H1 (cell line): Measurements from ENCODE around the gene ZNF548. TPM values are rescaled to one million over a fixed set of nuclear protein-coding genes. Genes with fewer than 3 reads are reported as not detected.

ENCODE experiments used
- CHD2 ChIP-seq: IDR thresholded peaks from 2 replicates; pipeline ENCODE4 v1.6.1; 2012; ENCODE audit warnings: low read length, improper control_type of control experiment
- E2F6 ChIP-seq: IDR thresholded peaks from 2 replicates; pipeline ENCODE4 v1.6.1; 2012; ENCODE audit warnings: inconsistent platforms
- EGR1 ChIP-seq: IDR thresholded peaks from 2 replicates; pipeline ENCODE4 v1.6.1; 2011; ENCODE audit warnings: low read depth, low read length, borderline replicate concordance
- FOSL1 ChIP-seq: IDR thresholded peaks from 2 replicates; pipeline ENCODE4 v1.6.1; 2011; ENCODE audit warnings: mild to moderate bottlenecking, low read depth, low read length, moderate library complexity; ENCODE audit not compliant: insufficient read depth
- RBBP5 ChIP-seq: IDR thresholded peaks from 2 replicates; pipeline ENCODE4 v1.7.1; 2012; ENCODE audit warnings: low read depth, mild to moderate bottlenecking, inconsistent platforms, low read length, moderate library complexity, borderline replicate concordance
- SIRT6 ChIP-seq: IDR thresholded peaks from one replicate; pipeline ENCODE4 v1.7.1; 2012; ENCODE audit warnings: low read length, inconsistent platforms
- SUZ12 ChIP-seq: fragments of 200-600 bp; sonication (generic); IDR thresholded peaks from 2 replicates; pipeline ENCODE4 v1.6.1; 2012; ENCODE audit warnings: mild to moderate bottlenecking, inconsistent platforms, low read length, moderate library complexity, mixed read lengths
- polyA plus RNA-seq, 7 experiments: library from polyadenylated mRNA; depleted of rRNA in 3 of 7; stranded (reverse) in 5 of 7; unstranded in 2 of 7; fragments of >200 nt in 5 of 7; fragments of 200-250 nt in 2 of 7; gene quantifications; 1 replicate in 5 of 7; 2 replicates in 1 of 7; 4 replicates in 1 of 7; pipeline versions ENCODE4 v1.2.1 to v1.2.3, GENCODE V29; 2011 to 2013; ENCODE audit warnings: missing spikeins in 2 of 7, mixed read lengths in 2 of 7
- total RNA-seq: library from RNA; stranded (reverse); fragmentation: NEBNext Ultra II Directional; extraction: Animal tissue kit (Norgen Biotek cat#: 25700); gene quantifications from 2 replicates; pipeline ENCODE4 v1.2.1, GENCODE V29; 2021

ZNF548 gene
- total and polyA plus RNA-seq, 2 of the 8 experiments (the other 6 are each of a cell fraction or from before 2014, with no cell fraction given) = 7.4 to 9.9 TPM

DNA sequence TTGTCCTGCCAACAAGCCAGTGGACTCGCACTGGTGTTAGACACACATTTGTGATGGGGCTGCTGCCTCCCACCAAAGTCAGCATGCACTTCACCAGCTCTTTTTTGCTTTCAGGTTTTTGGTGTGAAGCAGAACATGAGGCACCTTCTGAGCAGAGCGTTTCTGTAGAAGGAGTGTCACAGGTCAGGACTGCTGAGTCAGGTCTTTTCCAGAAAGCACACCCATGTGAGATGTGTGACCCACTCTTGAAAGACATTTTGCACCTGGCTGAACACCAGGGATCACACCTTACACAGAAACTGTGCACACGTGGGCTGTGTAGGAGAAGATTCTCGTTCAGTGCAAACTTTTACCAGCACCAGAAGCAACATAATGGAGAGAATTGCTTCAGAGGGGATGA is 33.7 kb upstream of the ZNF548 start (continued):
- TF ChIP-seq E2F6 (no peak), SIRT6 (no peak), EGR1 (no peak), RBBP5 (no peak), SUZ12 (no peak), CHD2 (no peak), FOSL1 (no peak)
